Osteocyte (in vitro differentiated cells): ENCODE data around the gene INTS1. TPM values are rescaled to one million over a fixed set of nuclear protein-coding genes. Genes with fewer than 3 reads are reported as not detected.

Source experiments
- DNase-seq: peaks from one replicate; pipeline ENCODE4 v3.0.0; 2021; ENCODE audit warnings: mixed read lengths; ENCODE audit not compliant: unreplicated experiment; ENCODE audit errors: extremely low spot score
- H3K27ac Mint-ChIP-seq: one replicate; pipeline ENCODE4 v1.8.0; 2021; ENCODE audit warnings: mild to moderate bottlenecking, mixed read lengths; ENCODE audit not compliant: unreplicated experiment
- H3K27me3 Mint-ChIP-seq: one replicate; pipeline ENCODE4 v1.8.0; 2021; ENCODE audit warnings: mixed read lengths; ENCODE audit not compliant: unreplicated experiment
- H3K36me3 Mint-ChIP-seq: one replicate; pipeline ENCODE4 v1.8.0; 2021; ENCODE audit warnings: mixed read lengths; ENCODE audit not compliant: unreplicated experiment
- H3K4me1 Mint-ChIP-seq: one replicate; pipeline ENCODE4 v1.8.0; 2021; ENCODE audit warnings: mixed read lengths; ENCODE audit not compliant: unreplicated experiment
- H3K4me3 Mint-ChIP-seq: one replicate; pipeline ENCODE4 v1.8.0; 2021; ENCODE audit warnings: mild to moderate bottlenecking, moderate library complexity, mixed read lengths; ENCODE audit not compliant: unreplicated experiment
- H3K9me3 Mint-ChIP-seq: one replicate; pipeline ENCODE4 v1.8.0; 2021; ENCODE audit warnings: mixed read lengths; ENCODE audit not compliant: unreplicated experiment
- CTCF ChIP-seq: fragments of 200-600 bp; sonication (generic); IDR thresholded peaks from 2 replicates; pipeline ENCODE4 v1.5.0; 2021; ENCODE audit warnings: antibody characterized with exemption, mild to moderate bottlenecking, moderate library complexity
- total RNA-seq: library from RNA; stranded (reverse); gene quantifications from 2 replicates; pipeline ENCODE4 v1.2.1, GENCODE V29; 2021

Gene INTS1
- total RNA-seq, 1 donor from 2014 or later: 121 TPM

- DNase-seq: no peak
- no peak overlapping the region for H3K27ac Mint-ChIP-seq
- H3K36me3 Mint-ChIP-seq: peaks cover 5% of the 10 kb centered on the region
- H3K9me3 Mint-ChIP-seq: no peaks in the 10 kb centered on the region
- TF ChIP-seq CTCF: no peak
- no peak overlapping the region for H3K4me3 Mint-ChIP-seq
- H3K27me3 Mint-ChIP-seq: no peaks in the 10 kb centered on the region
- no peaks in the 10 kb centered on the region for H3K4me1 Mint-ChIP-seq
Observed at GRCh38 chr7:1475991-1476390, 28.2 kb downstream of the INTS1 start.

GRCh38 chr7:1475393-1475792 is 28.8 kb downstream of the INTS1 start:
- no peak for DNase-seq
- Mint-ChIP-seq H3K27ac (no peak overlapping the region), H3K9me3 (no peaks in the 10 kb centered on the region), H3K36me3 (peaks cover 5% of the 10 kb centered on the region), H3K4me3 (no peak overlapping the region), H3K4me1 (no peaks in the 10 kb centered on the region), H3K27me3 (no peaks in the 10 kb centered on the region)
- no peak for TF ChIP-seq CTCF

- Mint-ChIP-seq H3K27me3 (no peaks in the 10 kb centered on the region), H3K36me3 (peaks cover 5% of the 10 kb centered on the region), H3K9me3 (no peaks in the 10 kb centered on the region), H3K4me1 (no peaks in the 10 kb centered on the region), H3K27ac (no peak overlapping the region), H3K4me3 (no peak overlapping the region)
- TF ChIP-seq CTCF: no peak
- DNase-seq: no peak
Observed at GRCh38 chr7:1474736-1475135, 29.5 kb downstream of the INTS1 start.

- H3K4me3 Mint-ChIP-seq: no peak overlapping the region
- H3K27ac Mint-ChIP-seq: no peak overlapping the region
- H3K36me3 Mint-ChIP-seq: peaks cover 3% of the 10 kb centered on the region
- H3K27me3 Mint-ChIP-seq: no peaks in the 10 kb centered on the region
- peak; percentile 93 for DNase-seq
- H3K4me1 Mint-ChIP-seq: no peaks in the 10 kb centered on the region
- H3K9me3 Mint-ChIP-seq: no peaks in the 10 kb centered on the region
- peak; percentile 92 for TF ChIP-seq CTCF
Observed at GRCh38 chr7:1473864-1474512, 30.2 kb downstream of the INTS1 start.

GRCh38 chr7:1470901-1471300 is 33.3 kb downstream of the INTS1 start:
- no peak overlapping the region for H3K27ac Mint-ChIP-seq
- no peak for DNase-seq
- peaks cover 14% of the 10 kb centered on the region for H3K4me1 Mint-ChIP-seq
- no peaks in the 10 kb centered on the region for H3K27me3 Mint-ChIP-seq
- no peaks in the 10 kb centered on the region for H3K9me3 Mint-ChIP-seq
- H3K4me3 Mint-ChIP-seq: no peak overlapping the region
- peaks cover 1% of the 10 kb centered on the region for H3K36me3 Mint-ChIP-seq
- TF ChIP-seq CTCF: no peak
